ENCODE results near the gene IRF7. TPM values are rescaled to one million over a fixed set of nuclear protein-coding genes. Genes with fewer than 3 reads are reported as not detected.
A peak's percentile ranks its signal among the peaks of the same experiment; 100 is the strongest.

Gene IRF7
- total and polyA plus RNA-seq, 9 of the 15 experiments (the other 6 are each of a cell fraction or from before 2014, with no cell fraction given) = 0.27 to 7.6 (median 1.8) TPM

DNA sequence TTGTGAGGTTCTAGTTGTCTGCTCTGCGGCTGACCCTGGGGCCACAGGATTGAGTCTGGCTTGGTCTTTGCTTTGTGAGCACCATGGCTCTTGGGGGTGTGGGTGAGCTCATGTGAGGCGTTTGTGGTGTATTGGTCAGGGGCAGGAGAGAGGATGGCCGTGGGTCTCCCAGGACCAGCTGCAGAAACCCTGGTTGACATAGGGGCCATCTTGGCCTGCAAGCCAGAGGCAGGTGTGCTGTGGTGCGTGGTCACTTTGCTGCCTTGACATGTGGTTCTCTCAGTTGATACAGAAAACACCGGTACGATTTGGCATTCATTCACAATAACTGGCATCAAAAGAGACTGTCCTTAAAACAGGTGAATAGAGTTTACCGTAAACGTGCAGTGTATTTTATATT is 28.2 kb downstream of the IRF7 start:
- CTCF ChIA-PET (ENCODE audit: low intra/inter-chr PET ratio) = no interaction called here
- Histone ChIP-seq H3K36me3 (ENCODE audit: control insufficient read depth, insufficient read depth, low read length) (peaks cover 87% of the 10 kb centered on the region), H2AFZ (ENCODE audit: low read depth, low read length) (no peak overlapping the region), H3K27me3 (ENCODE audit: control insufficient read depth in 2 of 2, insufficient read depth in 2 of 2, low read length in 2 of 2) (no peaks in the 10 kb centered on the region), H3K27ac (ENCODE audit: extremely low read depth, low read depth, low read length) (peak overlapping the region; percentile 63; the same call in 2 of the 3 replicates), H4K20me1 (replicated peaks; ENCODE audit: control insufficient read depth, insufficient read depth, low read length) (peaks cover 5% of the 10 kb centered on the region), H3K4me1 (replicated peaks in 1 of 2; ENCODE audit: control insufficient read depth in 2 of 2, insufficient read depth in 2 of 2, low read length in 2 of 2) (peaks cover 3 to 26% of the 10 kb centered on the region in 2 experiments; a peak in 4 of 5 replicates), H3K9me1 (ENCODE audit: control insufficient read depth, insufficient read depth, low read length) (peaks cover 4% of the 10 kb centered on the region), H3K9ac (ENCODE audit: insufficient read depth in 1 of 2, low read depth in 2 of 2, low read length in 2 of 2) (peak overlapping the region in 1 of 2 experiments; percentile 74; a peak in 2 of 4 replicates), H3K4me2 (ENCODE audit: insufficient read depth, low read length) (no peak overlapping the region; the same call in 1 of the 2 replicates), H3K4me3 (no peak overlapping the region), H3K79me2 (ENCODE audit: control insufficient read depth, insufficient read depth, low read length) (peaks cover 45% of the 10 kb centered on the region), H3K9me3 (replicated peaks; ENCODE audit: control insufficient read depth, insufficient read depth, low read depth, low read length) (no peaks in the 10 kb centered on the region)
- ATAC-seq = no peak; the same call in 2 of the 3 replicates
- no peak for TF ChIP-seq NFATC3 (IDR thresholded peaks at IDR 0.05)
- TF ChIP-seq CHD1 (IDR thresholded peaks at IDR 0.05; ENCODE audit: low read length) = no peak
- no peak for TF ChIP-seq ZNF384 (IDR thresholded peaks at IDR 0.05; ENCODE audit: low read depth, low read length)
- TF ChIP-seq EZH2 (IDR thresholded peaks at IDR 0.05; ENCODE audit: borderline replicate concordance, low read depth, low read length) = no peak
- TF ChIP-seq, protein P1, sequence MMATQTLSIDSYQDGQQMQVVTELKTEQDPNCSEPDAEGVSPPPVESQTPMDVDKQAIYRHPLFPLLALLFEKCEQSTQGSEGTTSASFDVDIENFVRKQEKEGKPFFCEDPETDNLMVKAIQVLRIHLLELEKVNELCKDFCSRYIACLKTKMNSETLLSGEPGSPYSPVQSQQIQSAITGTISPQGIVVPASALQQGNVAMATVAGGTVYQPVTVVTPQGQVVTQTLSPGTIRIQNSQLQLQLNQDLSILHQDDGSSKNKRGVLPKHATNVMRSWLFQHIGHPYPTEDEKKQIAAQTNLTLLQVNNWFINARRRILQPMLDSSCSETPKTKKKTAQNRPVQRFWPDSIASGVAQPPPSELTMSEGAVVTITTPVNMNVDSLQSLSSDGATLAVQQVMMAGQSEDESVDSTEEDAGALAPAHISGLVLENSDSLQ (IDR thresholded peaks at IDR 0.05) = no peak
- TF ChIP-seq, protein P2, sequence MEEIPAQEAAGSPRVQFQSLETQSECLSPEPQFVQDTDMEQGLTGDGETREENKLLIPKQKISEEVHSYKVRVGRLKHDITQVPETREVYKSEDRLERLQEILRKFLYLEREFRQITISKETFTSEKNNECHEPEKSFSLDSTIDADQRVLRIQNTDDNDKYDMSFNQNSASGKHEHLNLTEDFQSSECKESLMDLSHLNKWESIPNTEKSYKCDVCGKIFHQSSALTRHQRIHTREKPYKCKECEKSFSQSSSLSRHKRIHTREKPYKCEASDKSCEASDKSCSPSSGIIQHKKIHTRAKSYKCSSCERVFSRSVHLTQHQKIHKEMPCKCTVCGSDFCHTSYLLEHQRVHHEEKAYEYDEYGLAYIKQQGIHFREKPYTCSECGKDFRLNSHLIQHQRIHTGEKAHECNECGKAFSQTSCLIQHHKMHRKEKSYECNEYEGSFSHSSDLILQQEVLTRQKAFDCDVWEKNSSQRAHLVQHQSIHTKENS (CRISPR knock-in tag; IDR thresholded peaks at IDR 0.05) = no peak
- TF ChIP-seq ZNF212 (CRISPR knock-in tag; IDR thresholded peaks at IDR 0.05) = no peak
- no peak for TF ChIP-seq RUNX1 (IDR thresholded peaks at IDR 0.05; ENCODE audit: low read depth)
- TF ChIP-seq HOXB6 (CRISPR knock-in tag; IDR thresholded peaks at IDR 0.05; ENCODE audit: borderline replicate concordance) = no peak
- TF ChIP-seq NFXL1 (CRISPR knock-in tag; IDR thresholded peaks at IDR 0.05) = no peak
- no peak for TF ChIP-seq ETV5 (CRISPR knock-in tag; IDR thresholded peaks at IDR 0.05; ENCODE audit: low read depth)
- no peak for TF ChIP-seq ZNF165 (CRISPR knock-in tag; IDR thresholded peaks at IDR 0.05; ENCODE audit: borderline replicate concordance)
- no peak for TF ChIP-seq FOSL1 (tag; conservative IDR thresholded peaks at IDR 0.05)
- TF ChIP-seq, protein P3, sequence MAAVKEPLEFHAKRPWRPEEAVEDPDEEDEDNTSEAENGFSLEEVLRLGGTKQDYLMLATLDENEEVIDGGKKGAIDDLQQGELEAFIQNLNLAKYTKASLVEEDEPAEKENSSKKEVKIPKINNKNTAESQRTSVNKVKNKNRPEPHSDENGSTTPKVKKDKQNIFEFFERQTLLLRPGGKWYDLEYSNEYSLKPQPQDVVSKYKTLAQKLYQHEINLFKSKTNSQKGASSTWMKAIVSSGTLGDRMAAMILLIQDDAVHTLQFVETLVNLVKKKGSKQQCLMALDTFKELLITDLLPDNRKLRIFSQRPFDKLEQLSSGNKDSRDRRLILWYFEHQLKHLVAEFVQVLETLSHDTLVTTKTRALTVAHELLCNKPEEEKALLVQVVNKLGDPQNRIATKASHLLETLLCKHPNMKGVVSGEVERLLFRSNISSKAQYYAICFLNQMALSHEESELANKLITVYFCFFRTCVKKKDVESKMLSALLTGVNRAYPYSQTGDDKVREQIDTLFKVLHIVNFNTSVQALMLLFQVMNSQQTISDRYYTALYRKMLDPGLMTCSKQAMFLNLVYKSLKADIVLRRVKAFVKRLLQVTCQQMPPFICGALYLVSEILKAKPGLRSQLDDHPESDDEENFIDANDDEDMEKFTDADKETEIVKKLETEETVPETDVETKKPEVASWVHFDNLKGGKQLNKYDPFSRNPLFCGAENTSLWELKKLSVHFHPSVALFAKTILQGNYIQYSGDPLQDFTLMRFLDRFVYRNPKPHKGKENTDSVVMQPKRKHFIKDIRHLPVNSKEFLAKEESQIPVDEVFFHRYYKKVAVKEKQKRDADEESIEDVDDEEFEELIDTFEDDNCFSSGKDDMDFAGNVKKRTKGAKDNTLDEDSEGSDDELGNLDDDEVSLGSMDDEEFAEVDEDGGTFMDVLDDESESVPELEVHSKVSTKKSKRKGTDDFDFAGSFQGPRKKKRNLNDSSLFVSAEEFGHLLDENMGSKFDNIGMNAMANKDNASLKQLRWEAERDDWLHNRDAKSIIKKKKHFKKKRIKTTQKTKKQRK (IDR thresholded peaks at IDR 0.05; ENCODE audit: borderline replicate concordance, low read depth, low read length) = no peak
- TF ChIP-seq, protein P4, sequence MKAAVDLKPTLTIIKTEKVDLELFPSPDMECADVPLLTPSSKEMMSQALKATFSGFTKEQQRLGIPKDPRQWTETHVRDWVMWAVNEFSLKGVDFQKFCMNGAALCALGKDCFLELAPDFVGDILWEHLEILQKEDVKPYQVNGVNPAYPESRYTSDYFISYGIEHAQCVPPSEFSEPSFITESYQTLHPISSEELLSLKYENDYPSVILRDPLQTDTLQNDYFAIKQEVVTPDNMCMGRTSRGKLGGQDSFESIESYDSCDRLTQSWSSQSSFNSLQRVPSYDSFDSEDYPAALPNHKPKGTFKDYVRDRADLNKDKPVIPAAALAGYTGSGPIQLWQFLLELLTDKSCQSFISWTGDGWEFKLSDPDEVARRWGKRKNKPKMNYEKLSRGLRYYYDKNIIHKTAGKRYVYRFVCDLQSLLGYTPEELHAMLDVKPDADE (conservative IDR thresholded peaks at IDR 0.05; ENCODE audit: control insufficient read depth, low read depth, low read length) = no peak
- no peak for DNase-seq (ENCODE audit: extremely low read depth in 1 of 4, low spot score in 3 of 4)
- no TSS peak for BruUV-seq (replicated peaks)
- no peak for FAIRE-seq
- POLR2A ChIA-PET = interaction anchor here (0.6 to 1.4 kb wide), 6 partner anchors 9 to 124 kb away, joined by 3 to 5 read pairs (median 4); no protein-coding TSS in a partner anchor
- in situ Hi-C loops (cut with MboI) (no loop called here), intact Hi-C loops (cut with micrococcal nuclease) (no loop called here)
- 73% methylated on average over 8 of the region's 8 CpGs for WGBS (ENCODE audit: insufficient coverage, low coverage, missing lambda C conversion rate)
